C1 segment of cervical spinal cord (tissue), 14 donors: Measurements from ENCODE around the gene TMEM156.

ENCODE experiments used
- DNase-seq, 14 donors: peaks; one replicate each; lab custom pipeline; 2025; lab: John Stamatoyannopoulos, UW

Gene TMEM156

GRCh38 chr4:39032218-39033085 is at the start of gene TMEM156:
TMEM156 (minus strand) TSS chr4:39032409; CDS start chr4:39032313, 96 bp downstream.
- DNase-seq, result no peak

GRCh38 chr4:39078829-39079228 is 46.6 kb upstream of the TMEM156 start:
- DNase-seq, result no peak

GRCh38 chr4:39068907-39069306 is 36.7 kb upstream of the TMEM156 start:
- no peak for DNase-seq

- DNase-seq, result no peak
Measured at GRCh38 chr4:39067451-39067850, 35.2 kb upstream of the TMEM156 start.

- no peak for DNase-seq
Measured at GRCh38 chr4:39067031-39067430, 34.8 kb upstream of the TMEM156 start.

GRCh38 chr4:39066371-39066770 is 34.2 kb upstream of the TMEM156 start:
- DNase-seq, result no peak

- no peak for DNase-seq
Measured at GRCh38 chr4:39063430-39063829, 31.2 kb upstream of the TMEM156 start.

GRCh38 chr4:39062770-39063097 is 30.5 kb upstream of the TMEM156 start:
- DNase-seq, result peak in 2 of 14 donors; percentile 15 to 79

GRCh38 chr4:39062094-39062769 is 30.0 kb upstream of the TMEM156 start, which contains the start of gene KLHL5:
KLHL5 (plus strand) TSS chr4:39062232; CDS start chr4:39062653, 421 bp downstream.
- peak in 3 of 14 donors; percentile 16 to 79 (median 21) for DNase-seq

GRCh38 chr4:39061457-39061856 is 29.2 kb upstream of the TMEM156 start:
- DNase-seq, result no peak

- DNase-seq, result no peak
Measured at GRCh38 chr4:39056023-39056422, 23.8 kb upstream of the TMEM156 start.

- DNase-seq, result no peak
Measured at GRCh38 chr4:39054497-39054896, 22.3 kb upstream of the TMEM156 start.

- DNase-seq, result no peak
Measured at GRCh38 chr4:39053983-39054382, 21.8 kb upstream of the TMEM156 start.

GRCh38 chr4:39051492-39051891 is 19.3 kb upstream of the TMEM156 start:
- DNase-seq, result peak in 1 of 14 donors; percentile 75

GRCh38 chr4:39050590-39050989 is 18.4 kb upstream of the TMEM156 start:
- DNase-seq, result peak in 1 of 14 donors; percentile 48

GRCh38 chr4:39048311-39048710 is 16.1 kb upstream of the TMEM156 start:
- DNase-seq, result no peak

- DNase-seq, result no peak
Measured at GRCh38 chr4:39047681-39048080, 15.5 kb upstream of the TMEM156 start.

- DNase-seq, result no peak
Measured at GRCh38 chr4:39046249-39046648, 14.0 kb upstream of the TMEM156 start.

- peak in 1 of 14 donors; percentile 19 for DNase-seq
Measured at GRCh38 chr4:39045827-39046221, 13.6 kb upstream of the TMEM156 start.

GRCh38 chr4:39044956-39045826 is 13.0 kb upstream of the TMEM156 start:
- DNase-seq, result peak in 5 of 14 donors; percentile 43 to 81 (median 68)

GRCh38 chr4:39044364-39044955 is 12.3 kb upstream of the TMEM156 start:
- DNase-seq, result peak; percentile 30 to 92 (median 84)
